H1 (cell line): ENCODE data around the gene ATP2B3.

Experiments used
- EZH2 ChIP-seq: fragments of 200-600 bp; sonication (generic); IDR thresholded peaks from 2 replicates; pipeline ENCODE4 v1.7.1; 2012; ENCODE audit warnings: low read depth, mild to moderate bottlenecking, moderate library complexity, low read length, inconsistent platforms; ENCODE audit not compliant: severe bottlenecking
- TF ChIP-seq, protein P1 (sequence below), 3 experiments: IDR thresholded peaks; 1 replicate in 2 of 3; 2 replicates in 1 of 3; pipeline versions ENCODE4 v1.5.1 to v1.6.1; 2011; ENCODE audit warnings: low read length in 3 of 3, mild to moderate bottlenecking in 3 of 3, inconsistent platforms in 2 of 3, low read depth in 1 of 3, moderate library complexity in 1 of 3; ENCODE audit not compliant: insufficient read depth in 1 of 3; ENCODE audit errors: control extremely low read depth in 1 of 3

GRCh38 chrX:153588782-153589446 is 71.5 kb downstream of the ATP2B3 start:
- no peak for TF ChIP-seq EZH2
- TF ChIP-seq, protein P1, sequence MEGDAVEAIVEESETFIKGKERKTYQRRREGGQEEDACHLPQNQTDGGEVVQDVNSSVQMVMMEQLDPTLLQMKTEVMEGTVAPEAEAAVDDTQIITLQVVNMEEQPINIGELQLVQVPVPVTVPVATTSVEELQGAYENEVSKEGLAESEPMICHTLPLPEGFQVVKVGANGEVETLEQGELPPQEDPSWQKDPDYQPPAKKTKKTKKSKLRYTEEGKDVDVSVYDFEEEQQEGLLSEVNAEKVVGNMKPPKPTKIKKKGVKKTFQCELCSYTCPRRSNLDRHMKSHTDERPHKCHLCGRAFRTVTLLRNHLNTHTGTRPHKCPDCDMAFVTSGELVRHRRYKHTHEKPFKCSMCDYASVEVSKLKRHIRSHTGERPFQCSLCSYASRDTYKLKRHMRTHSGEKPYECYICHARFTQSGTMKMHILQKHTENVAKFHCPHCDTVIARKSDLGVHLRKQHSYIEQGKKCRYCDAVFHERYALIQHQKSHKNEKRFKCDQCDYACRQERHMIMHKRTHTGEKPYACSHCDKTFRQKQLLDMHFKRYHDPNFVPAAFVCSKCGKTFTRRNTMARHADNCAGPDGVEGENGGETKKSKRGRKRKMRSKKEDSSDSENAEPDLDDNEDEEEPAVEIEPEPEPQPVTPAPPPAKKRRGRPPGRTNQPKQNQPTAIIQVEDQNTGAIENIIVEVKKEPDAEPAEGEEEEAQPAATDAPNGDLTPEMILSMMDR (IDR thresholded peaks at IDR 0.05; ENCODE audit: control extremely low read depth in 1 of 3, insufficient read depth in 1 of 3, low read depth in 1 of 3, low read length in 3 of 3), result no peak
